A673 (cell line): Measurements from ENCODE around the gene YIPF4.

Source experiments
- CTCF ChIP-seq: fragments of 300-800, 200-600 bp; sonication (generic); conservative IDR thresholded peaks from 2 replicates; pipeline ENCODE4 v1.5.1; 2017; ENCODE audit warnings: low read depth, mild to moderate bottlenecking, antibody characterized with exemption, low read length, moderate library complexity, mixed read lengths
- EZH2 ChIP-seq: fragments of 200-600 bp; sonication (generic); IDR thresholded peaks from 2 replicates; pipeline ENCODE4 v1.6.1; 2017; ENCODE audit warnings: borderline replicate concordance, low read depth, mild to moderate bottlenecking, mixed read lengths, antibody characterized with exemption, low read length; ENCODE audit not compliant: poor library complexity, severe bottlenecking

- no peak for TF ChIP-seq EZH2
- TF ChIP-seq CTCF = no peak
Measured at GRCh38 chr2:32271063-32271462, 6.6 kb upstream of the YIPF4 start.
